Stimulated activated CD8-positive, alpha-beta memory T cell treated with anti-CD3 and anti-CD28 coated beads, Interleukin-4, amount 100 ng/mL, for 48 hours (primary cell): ENCODE results near the gene MAN1A1.

Experiments used
- DNase-seq: peaks from one replicate; pipeline ENCODE4 v3.0.0-alpha.2; 2020

The MAN1A1 gene

DNA sequence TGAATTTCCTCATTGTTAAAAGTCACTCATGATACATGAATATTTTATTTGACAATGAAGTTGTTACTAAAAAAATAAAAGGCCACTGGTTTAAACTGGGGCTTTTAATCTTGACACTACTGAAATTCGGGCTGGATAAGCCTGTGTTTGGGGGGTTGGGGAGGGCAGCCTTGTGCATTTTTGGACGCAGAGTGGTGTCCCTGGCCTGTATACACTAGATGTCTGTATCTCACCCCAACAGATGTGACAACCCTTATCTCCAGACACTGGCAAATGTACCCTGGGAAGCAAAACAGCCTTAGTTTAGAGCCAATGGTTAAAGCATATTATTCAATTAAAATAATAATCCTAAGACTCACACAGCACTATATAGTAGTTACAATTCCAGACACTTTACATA lies 24.8 kb downstream of the MAN1A1 start:
- DNase-seq, result no peak

DNA sequence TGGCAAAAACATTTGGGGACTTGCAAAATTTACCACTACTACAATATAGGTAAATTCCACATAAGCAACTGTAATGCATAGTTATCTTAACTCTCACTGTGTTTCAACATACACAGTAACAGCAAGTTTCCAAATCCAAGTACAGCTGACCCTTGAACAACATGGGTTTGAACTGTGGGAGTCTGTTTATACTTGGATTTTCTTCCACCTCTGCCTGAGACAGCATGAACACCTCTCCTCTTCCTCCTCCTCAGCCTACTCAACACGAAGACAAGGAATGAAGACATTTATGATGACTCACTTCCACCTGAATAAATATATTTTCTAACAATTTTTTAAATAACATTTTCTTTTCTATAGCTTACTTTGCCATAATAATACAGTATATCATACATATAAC lies 25.6 kb downstream of the MAN1A1 start:
- no peak for DNase-seq

DNA sequence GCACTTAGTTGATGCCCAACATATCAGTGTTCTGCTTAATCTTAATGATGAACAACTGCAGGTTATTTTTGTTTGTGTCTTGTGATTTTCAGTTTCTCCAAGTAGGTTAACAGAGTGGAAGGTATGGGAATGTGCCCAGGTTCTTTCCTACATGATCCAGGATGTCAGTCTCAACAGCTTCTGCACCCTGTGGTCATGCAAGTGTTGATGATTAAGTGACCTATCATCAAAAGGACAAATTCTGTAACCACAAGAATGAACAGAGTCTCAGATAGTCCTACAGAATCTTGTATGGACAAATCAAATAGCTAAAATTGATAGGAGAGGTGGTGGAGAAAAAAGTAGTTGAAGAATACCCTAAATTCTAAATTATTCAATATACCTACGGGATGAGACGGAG lies 26.1 kb downstream of the MAN1A1 start:
- DNase-seq, result no peak

DNA sequence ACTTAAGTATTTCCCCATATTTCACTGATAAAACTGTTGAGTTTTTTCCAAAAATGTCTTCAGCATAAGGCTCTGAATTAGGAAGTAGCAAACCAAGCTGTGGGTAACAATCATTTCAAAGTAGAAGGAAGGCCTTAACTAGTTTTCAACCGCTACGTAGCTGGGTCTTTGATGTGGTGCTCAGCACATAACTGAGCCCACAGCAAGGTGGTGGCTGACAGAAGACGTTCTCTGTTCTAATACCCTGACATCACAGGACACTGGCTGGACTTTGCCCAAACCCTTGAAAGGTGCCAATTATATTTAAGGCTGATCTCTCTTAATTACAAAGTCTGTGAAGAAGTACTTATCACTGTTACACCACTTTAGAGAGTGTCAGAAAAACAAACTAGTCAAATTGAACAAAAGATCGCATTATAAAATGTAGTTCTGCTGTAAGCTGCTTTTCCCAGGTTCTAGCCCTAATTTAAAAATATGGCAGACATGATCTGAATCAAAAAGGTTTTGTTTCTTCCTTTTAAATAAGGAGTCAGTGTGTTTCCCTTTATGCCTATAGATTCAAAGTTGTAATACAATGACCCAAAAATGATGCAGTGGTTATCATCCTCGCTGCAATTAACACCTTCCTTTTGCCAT lies 26.7 kb downstream of the MAN1A1 start:
- DNase-seq, result no peak

DNA sequence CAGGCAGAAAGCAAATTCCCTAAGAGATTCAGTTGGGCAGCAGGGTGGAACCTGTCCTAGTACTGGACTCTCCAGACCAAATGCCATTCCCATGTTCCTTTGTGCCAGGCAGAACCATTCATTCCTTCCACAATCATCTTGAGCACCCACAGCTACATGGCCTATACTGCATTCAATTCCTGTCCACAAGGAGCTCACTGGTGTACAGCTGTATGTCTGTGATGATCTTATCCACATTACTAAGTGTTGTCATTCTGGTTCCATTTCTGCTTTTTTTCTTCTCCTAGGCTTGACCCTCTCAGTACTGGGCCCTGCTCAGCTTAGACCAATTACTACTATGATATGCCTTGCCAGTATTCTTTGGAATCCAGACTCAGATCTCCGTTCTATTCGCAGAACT lies 27.5 kb downstream of the MAN1A1 start:
- no peak for DNase-seq

DNA sequence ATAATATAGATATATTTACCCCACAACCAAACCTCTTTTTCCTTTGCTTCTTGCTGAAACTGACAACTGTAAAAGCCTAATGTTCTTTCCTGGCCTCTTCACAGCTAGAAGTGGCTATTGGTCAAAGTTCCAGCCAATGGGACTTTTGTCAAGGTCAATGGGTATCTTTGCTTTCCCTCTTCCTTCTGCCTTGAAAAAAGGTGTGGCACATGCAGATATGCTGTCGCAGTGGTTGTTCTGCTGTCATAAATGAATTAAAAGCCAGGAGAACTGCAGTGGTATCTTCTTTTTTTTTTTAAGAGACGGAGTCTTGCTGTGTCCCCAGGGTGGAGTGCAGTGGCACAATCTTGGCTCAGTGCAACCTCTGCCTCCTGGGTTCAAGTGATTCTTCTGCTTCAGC lies 29.9 kb downstream of the MAN1A1 start:
- DNase-seq, result no peak

DNA sequence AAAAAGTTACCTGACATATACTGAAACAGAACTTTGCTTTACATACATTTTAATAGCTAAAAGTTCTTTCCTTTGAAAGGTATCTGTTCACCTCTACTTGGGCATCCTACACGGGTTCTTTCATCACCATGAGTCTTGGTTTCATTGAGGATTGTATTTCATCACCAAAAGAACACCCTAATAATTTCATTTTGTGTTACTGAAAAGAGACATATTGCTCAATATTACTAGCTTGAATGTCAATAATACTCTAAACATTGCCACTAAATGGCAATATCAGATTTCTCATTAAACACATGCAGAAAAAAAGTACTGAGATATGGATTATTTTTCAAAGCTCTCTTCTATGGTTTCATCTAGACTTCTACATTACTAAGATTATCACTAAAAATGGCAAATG lies 30.8 kb downstream of the MAN1A1 start:
- no peak for DNase-seq

DNA sequence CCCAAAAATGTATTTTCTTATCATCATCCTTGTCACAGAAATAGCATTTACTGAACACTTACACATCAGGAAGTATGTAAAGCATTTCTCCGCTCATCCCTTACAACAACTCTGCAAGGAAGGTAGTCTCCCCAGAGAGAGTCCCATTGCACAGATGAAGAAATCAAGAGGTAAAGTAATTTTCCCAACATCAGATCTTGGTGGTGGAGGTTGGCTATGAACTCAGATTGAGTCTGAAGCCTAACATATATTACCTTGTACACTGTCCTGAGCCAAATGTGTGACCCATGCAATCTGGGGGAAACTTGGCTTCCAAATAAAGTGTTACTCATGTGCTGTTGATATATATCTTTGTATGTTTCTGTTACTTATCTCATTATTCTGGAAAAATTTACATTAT lies 31.4 kb downstream of the MAN1A1 start:
- DNase-seq, result no peak

DNA sequence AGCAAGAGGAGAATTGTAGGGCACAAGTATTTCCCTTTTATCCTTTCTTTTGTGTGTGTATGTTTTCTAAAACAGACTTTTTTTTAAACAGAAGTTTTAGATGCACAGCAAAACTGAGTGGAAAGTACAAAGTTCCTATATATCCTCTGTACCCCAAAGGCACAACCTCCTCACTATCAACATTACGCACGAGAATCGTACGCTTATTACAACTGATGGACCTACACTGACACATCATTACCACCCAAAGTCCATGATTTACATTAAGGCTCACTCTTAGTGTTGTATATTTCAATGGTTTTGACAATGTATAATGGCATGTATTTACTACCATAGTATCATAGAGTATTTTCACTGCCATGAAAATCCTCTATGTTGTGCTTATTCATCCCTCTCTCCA lies 32.6 kb downstream of the MAN1A1 start:
- DNase-seq, result no peak

DNA sequence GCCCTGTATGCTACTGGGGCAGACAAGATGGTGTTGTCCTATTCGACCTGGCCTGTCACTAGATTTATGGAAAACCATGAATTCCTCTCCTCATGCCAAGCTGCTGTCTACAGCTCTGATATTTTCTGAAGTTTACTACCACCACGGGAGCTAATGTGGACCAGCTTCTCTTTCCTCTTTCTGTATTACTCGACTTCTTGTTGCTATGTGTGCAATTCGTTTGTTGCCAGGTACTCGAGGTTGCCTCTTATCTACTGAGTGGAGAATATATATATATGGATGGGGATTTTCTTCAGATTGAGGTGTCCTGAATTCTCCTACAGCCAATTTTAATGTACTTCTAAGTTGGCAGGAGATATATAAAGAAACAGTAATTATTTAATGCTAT lies 34.7 kb downstream of the MAN1A1 start:
- DNase-seq, result no peak

DNA sequence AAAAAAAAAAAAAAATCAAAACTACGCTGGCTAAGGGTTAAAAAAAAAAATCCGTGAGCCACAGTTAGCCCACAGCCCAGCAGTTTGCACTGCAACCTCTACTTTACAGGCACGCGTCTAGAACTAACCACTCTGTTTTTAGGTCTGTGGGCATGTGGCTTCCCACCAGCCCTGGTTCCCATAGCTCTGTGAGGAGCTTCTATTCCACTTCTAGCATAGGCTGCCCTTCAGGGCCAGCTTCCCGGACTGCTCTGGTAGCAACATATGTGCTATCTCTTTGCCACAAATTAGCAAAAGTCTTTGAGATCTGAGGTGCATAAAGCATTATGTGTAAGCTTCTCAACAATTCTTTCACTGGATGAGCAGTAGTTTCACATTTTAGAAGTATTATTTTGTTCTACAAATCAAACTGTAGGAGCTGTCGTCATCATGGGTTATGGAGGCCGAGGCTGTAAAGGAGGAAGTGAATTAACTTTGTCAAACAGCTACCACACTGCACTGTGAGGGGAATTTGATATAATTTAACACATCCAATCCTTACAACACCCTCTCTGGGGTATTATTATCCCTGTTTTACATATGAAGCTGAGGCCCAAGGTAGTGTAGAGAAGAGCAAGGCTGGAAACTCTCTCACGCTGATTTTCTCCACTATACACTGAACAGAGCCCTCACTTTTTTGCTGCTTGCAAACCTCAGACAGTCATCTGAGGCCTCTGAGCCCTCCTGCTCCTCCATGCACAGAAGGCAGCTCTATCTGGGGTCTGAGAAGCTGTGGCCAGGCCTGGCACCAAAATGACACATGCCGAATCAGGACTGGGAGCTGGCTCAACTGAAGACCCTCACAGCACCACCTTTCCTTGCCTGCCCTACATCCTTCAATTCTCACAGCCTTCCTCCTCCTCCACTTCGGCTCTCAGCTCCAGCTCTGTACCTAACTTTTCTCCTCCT lies 35.4 kb downstream of the MAN1A1 start:
- DNase-seq, result peak; percentile 55

DNA sequence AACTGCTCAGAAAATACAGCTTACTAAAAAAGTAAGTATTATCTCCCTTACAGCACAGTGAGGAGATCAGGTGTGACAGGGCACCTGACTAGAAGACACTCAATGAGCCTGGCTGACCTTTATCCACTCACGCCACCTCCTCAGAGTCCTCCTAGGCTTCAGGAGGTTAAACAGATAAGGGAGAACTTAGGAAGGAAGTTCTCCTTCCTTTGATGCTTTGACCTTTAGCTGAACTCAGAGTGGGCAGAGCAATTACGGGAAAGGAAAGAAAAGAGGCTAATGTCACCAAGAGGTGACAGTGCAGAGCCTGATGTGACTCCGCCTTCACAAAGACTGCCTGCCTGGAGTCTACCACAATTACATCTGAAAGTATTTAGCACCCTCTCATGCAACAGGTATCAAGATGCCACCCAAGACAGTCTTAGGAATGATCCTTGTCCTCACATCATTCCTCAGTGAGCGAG lies 36.7 kb downstream of the MAN1A1 start:
- peak; percentile 40 for DNase-seq

DNA sequence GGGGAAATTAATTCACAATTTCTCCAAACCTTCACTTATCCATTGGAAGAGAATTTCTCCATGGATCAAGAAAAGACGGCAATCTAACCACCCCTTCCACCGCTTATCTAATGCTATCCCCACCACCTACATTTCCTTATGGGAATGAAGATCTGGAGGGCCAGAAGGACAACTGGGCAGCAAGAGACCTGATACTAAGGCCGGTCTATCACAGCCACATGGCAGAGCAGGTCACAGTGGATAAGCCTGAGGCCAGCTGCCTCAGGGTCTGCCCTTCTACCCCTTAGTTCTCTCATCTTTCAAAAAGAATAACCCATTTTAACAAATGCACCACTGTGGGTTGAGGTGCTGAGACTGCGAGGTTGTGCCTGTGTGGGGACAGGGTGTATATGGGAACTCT lies 37.1 kb downstream of the MAN1A1 start:
- no peak for DNase-seq

DNA sequence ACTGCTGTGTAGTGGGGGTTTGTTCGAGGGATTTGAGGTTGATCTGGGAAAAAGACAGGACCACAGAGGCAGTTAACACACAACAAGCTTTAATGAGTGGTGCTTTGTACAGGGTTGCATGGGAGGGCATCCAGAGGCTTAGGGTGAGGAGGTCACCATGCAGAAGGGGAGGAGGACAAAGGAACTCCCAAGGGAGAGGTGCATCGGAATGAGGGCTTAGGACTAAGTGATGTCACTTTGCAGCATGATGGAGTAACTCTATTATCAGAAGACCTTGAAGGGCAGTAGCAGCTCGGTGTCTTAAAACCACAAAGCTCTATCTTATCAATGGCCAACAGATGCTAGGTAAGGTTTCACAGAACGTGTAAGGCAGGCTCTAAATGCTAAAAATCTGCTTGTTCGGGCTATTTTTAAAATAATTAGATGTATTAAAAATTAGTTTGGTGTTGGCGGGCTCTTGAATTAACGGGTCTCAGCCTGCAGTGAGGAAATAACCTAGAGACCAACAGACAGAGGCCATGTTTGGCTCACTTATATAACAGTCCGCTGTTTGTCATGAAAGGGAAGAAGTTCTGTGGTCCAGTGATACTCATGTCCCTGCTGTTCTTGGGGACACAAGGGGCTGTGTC lies 37.9 kb downstream of the MAN1A1 start:
- DNase-seq, result no peak

DNA sequence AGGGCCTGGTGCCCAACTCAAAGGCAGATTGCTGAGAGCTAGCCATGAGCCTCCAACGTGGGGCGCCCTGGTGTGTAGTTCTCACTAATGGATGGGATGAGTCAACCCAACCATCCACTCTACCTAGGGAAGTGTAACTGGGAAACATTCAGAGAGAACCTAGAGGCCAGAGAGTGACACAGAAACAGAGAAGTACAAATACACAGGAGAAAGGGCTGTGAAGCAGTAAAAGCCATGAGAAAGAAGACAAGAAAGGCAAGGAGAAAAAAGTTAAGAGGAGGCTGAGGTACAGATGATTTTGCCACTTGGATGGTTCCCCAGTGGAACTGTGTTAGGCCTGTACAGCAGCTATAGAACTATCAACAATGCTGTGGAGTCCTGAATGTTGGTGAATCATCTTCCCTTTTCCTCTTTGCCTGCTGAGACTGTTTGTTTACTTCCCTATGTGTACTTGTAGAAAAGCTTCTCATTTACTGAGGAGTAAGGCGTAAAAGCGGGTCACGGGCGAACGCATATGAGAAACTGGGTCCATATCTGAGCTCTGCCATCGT lies 39.0 kb downstream of the MAN1A1 start:
- no peak for DNase-seq

DNA sequence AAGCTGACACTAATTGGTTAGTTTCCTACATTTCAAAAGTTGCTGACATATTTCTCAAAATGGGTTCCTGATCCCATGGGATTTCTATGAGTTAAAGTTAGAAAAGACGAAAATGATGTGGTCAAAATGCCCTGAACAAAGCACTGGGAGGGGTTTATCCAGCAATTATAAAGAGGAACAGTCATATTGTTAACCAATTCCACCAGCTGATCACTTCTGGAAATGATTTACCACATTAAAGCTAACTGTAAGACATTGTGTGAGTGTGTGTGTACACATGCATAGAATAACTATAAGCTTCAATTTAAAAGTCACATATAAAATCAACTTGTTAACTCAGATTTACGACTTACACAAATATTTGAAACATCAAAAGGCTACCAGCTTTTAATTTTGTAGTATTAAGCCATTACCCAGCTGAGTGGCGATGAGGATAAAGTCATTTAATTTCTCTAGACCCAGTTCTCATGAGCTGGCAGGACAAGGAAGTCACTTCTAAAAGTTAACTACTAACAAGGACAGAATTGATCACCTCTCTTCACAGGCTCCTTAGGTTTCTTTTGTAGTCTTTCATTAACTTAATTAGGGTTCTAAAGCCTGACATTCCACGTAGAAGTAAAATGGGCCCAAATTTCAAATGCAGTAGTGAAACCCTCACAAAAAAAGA lies 40.4 kb downstream of the MAN1A1 start:
- no peak for DNase-seq

DNA sequence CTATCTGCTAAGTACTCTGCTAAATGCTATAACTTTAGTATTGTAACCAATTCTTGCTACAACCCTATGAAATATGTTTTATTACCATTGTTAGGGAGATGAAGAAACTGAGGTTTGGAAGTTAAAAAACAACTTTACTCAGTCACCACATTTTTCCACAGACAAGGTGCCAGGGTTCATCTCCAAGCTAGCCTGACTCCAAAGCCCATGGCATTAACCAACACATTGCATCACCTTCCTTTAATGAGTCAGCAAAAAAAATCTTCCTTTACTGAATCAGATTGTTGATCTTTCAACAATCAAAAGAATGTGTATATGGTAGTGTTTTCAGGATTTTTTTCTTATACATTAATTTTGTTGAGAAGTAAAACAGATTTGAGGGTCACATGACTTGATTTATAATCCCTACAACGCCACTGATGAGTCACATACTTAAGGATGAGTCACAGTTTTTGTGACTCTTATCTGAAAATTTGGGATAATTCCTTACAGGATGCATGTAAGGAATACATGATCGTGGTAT lies 41.5 kb downstream of the MAN1A1 start:
- DNase-seq, result no peak

DNA sequence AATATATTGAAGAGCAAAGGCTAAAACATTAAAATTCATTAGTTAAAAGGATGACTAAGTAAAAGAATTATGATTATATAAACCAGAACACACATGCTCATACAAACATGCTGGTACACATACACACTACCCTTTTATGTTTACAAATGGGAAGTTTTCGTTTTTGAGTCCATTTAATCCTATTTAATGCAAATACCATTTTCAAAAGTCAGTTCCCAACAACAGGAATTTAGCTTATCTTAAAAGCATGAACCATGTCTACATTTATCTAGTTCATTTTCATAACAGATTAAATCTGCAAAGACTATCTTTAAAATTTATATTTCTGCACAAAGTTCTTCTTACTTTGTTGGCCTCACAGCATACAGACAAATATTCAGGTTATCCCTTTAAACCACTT lies 42.5 kb downstream of the MAN1A1 start:
- no peak for DNase-seq

DNA sequence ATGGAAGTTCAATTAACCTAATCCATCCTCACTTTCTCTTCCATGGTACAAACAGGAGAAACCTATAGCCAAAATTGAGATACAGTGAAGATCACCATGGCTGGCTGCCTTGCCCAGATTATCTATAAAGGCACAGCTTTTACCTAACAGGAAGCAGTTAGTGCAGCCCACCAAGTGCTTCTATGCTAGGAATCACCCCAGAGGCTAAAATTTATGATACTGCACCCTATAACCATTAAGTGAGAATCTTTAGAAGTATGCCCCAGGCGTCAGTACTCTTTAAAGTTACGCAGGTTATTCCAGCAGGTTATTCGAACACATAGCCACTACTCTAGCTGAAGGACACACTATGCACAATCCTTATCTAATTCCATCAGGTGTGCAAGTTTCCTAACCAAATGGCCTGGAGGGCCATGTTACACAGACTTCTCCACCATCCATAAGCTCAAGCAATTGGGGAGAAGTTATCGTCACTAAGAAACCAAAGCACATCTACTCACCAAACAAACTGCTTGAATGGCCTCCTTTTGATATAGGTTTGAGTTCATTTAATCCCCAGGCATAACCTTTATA lies 43.1 kb downstream of the MAN1A1 start:
- DNase-seq, result no peak

DNA sequence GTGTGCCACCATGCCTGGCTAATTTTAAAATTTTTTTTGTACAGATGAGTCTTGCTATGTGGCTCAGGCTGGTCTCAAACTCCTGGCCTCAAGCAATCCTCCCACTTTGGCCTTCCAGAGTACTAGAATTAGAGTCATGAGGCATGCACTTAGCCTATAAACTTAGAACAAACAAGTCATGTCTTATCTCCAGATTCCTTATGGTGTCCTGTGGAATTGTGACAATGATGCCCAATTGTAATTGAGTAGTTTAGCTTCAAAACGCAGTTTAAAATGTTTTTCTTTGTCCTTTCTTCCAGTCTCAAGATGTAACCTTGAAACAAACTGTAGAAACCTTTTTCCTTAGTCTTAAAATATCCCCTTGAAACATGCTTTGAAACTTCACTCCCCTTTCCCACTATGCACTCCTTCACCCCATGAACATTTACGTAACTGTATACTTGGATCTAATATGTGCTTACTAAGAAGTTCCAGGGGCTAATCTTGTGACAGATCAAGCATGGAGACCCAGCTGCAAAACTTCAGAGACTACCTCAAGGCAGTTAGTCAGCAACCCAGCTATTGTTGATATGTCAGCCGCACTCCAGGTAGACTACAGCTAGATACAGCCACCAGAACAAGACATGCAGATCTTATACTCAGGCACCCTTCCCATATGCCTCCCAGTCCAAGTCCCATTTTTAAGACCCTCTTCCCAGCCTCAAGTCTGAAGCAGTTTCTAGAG lies 46.2 kb downstream of the MAN1A1 start:
- no peak for DNase-seq

DNA sequence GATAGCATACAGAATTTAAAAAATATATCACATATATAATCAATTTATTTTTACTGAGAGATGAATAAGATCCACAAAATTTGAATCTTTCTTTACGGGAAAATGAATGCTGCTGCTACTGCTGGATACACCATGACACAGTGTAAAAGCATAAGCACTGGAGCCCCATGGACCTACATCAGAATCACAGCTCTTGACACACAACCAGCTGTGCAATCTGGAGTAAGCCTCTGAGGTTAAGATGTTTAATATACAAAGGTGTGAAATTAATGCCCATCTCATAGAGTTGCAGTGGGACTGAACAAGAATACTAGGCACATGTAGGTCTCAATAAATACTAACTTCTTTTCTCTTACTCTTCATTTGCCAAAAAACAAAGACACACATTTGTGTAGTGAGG lies 48.1 kb downstream of the MAN1A1 start:
- DNase-seq, result no peak

DNA sequence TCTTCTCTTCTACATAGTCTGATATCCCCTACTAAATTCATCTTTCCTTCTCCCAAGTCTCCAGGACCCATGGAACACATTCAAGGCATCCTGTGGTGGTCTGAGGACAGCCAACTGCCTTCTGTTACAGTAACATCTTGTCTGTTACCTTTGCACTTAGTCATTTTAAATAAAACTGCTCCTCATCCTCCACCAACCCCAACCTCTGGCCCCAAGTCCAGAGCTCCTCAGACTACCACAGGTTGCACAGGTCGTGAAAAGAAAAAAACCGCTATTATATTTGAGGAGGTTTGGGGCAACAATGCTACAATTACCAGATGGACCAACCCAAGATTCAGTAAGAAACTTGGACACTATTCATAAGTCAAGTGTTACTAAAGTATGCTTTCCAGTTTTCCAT lies 49.9 kb downstream of the MAN1A1 start:
- DNase-seq, result no peak
